Stimulated activated CD4-positive, alpha-beta T cell treated with anti-CD3 and anti-CD28 coated beads, Interleukin-15, amount 100 ng/mL, for 24 hours (primary cell): ENCODE results near the gene NME4.

Source experiments
- DNase-seq: peaks from one replicate; pipeline ENCODE4 v3.0.0-alpha.2; 2020

Gene NME4

GRCh38 chr16:441447-441846 is 44.4 kb downstream of the NME4 start:
- DNase-seq = no peak

- DNase-seq = no peak
Observed at GRCh38 chr16:442976-443375, 46.0 kb downstream of the NME4 start.

- DNase-seq = no peak
Observed at GRCh38 chr16:444027-444426, 47.0 kb downstream of the NME4 start.

GRCh38 chr16:445566-445965 is 48.6 kb downstream of the NME4 start:
- DNase-seq = no peak
